Activated CD4-positive, alpha-beta T cell treated with anti-CD3 and anti-CD28 coated beads, Interleukin-2, Interleukin-6, amounts not matched to agents 100 ng/mL and 50 ng/mL, durations not matched to agents 16 hours and 8 hours (primary cell): ENCODE measurements around the gene HDGF.
A peak's percentile ranks its signal among the peaks of the same experiment; 100 is the strongest.
"Not testable (repeated sequence)": the region's sequence is repeated elsewhere in the genome, so short reads cannot be mapped to it uniquely, and the experiment has no call there.

Experiments
- DNase-seq: peaks from one replicate; pipeline ENCODE4 v3.0.0-alpha.2; 2020

Gene HDGF

GRCh38 chr1:156766298-156767100 is 15.0 kb upstream of the HDGF start:
- DNase-seq: no peak

GRCh38 chr1:156765666-156766065 is 14.2 kb upstream of the HDGF start:
- no peak for DNase-seq

GRCh38 chr1:156765136-156765535 is 13.7 kb upstream of the HDGF start:
- not testable (repeated sequence) for DNase-seq

GRCh38 chr1:156760796-156761104 is 9.3 kb upstream of the HDGF start:
- no peak for DNase-seq

- no peak for DNase-seq
Measured at GRCh38 chr1:156760092-156760795, 8.8 kb upstream of the HDGF start.

GRCh38 chr1:156757572-156758253 is 6.2 kb upstream of the HDGF start:
- not testable (repeated sequence) for DNase-seq

- no peak for DNase-seq
Measured at GRCh38 chr1:156756355-156756754, 4.9 kb upstream of the HDGF start.

GRCh38 chr1:156755527-156755950 is 4.1 kb upstream of the HDGF start:
- DNase-seq: no peak

GRCh38 chr1:156754219-156754618 is 2.7 kb upstream of the HDGF start:
- no peak for DNase-seq

GRCh38 chr1:156752843-156753482 is 1.5 kb upstream of the HDGF start:
- no peak for DNase-seq

GRCh38 chr1:156751757-156752481 is 444 bp upstream of the HDGF start:
- DNase-seq: peak; percentile 99

- peak; percentile 51 for DNase-seq
Measured at GRCh38 chr1:156750711-156751450, 594 bp downstream of the HDGF start.

- peak; percentile 51 for DNase-seq
Measured at GRCh38 chr1:156750191-156750672, 1.2 kb downstream of the HDGF start.

GRCh38 chr1:156749419-156750118 is 1.9 kb downstream of the HDGF start:
- DNase-seq: no peak

GRCh38 chr1:156748670-156749418 is 2.6 kb downstream of the HDGF start:
- peak; percentile 55 for DNase-seq

GRCh38 chr1:156747742-156748669 is 3.5 kb downstream of the HDGF start:
- no peak for DNase-seq

- DNase-seq: peak; percentile 66
Measured at GRCh38 chr1:156746728-156747631, 4.5 kb downstream of the HDGF start.

- DNase-seq: no peak
Measured at GRCh38 chr1:156746406-156746727, 5.1 kb downstream of the HDGF start.
